HG02840 (cell line): ENCODE measurements around the gene ACSL6.

Experiments
- ATAC-seq: cut with Tn5 transposase; IDR thresholded peaks from one replicate; pipeline ENCODE4 v1.9.1; 2021; ENCODE audit warnings: mild to moderate bottlenecking, moderate library complexity, moderate number of reproducible peaks; ENCODE audit not compliant: unreplicated experiment, low FRiP score

The ACSL6 gene

GRCh38 chr5:131986161-131986912 is 25.1 kb downstream of the ACSL6 start:
- ATAC-seq, result no peak

- no peak for ATAC-seq
Observed at GRCh38 chr5:131984956-131985665, 26.3 kb downstream of the ACSL6 start.

- ATAC-seq, result no peak
Observed at GRCh38 chr5:131983244-131983771, 28.1 kb downstream of the ACSL6 start.

- ATAC-seq, result no peak
Observed at GRCh38 chr5:131981516-131981915, 29.9 kb downstream of the ACSL6 start.

GRCh38 chr5:131980696-131981095 is 30.8 kb downstream of the ACSL6 start:
- ATAC-seq, result no peak

- no peak for ATAC-seq
Observed at GRCh38 chr5:131979816-131980215, 31.6 kb downstream of the ACSL6 start.

- no peak for ATAC-seq
Observed at GRCh38 chr5:131977212-131977604, 34.2 kb downstream of the ACSL6 start.

- no peak for ATAC-seq
Observed at GRCh38 chr5:131976414-131977211, 34.8 kb downstream of the ACSL6 start.

- ATAC-seq, result no peak
Observed at GRCh38 chr5:131974956-131975726, 36.3 kb downstream of the ACSL6 start.

- no peak for ATAC-seq
Observed at GRCh38 chr5:131974622-131974955, 36.9 kb downstream of the ACSL6 start.

GRCh38 chr5:131974016-131974415 is 37.4 kb downstream of the ACSL6 start:
- no peak for ATAC-seq

- no peak for ATAC-seq
Observed at GRCh38 chr5:131973089-131973712, 38.3 kb downstream of the ACSL6 start.

- no peak for ATAC-seq
Observed at GRCh38 chr5:131968396-131968954, 43.0 kb downstream of the ACSL6 start.

- no peak for ATAC-seq
Observed at GRCh38 chr5:131966551-131966950, 44.9 kb downstream of the ACSL6 start.

- no peak for ATAC-seq
Observed at GRCh38 chr5:131965826-131966415, 45.5 kb downstream of the ACSL6 start.

GRCh38 chr5:131959906-131960305 is 51.6 kb downstream of the ACSL6 start:
- no peak for ATAC-seq

- ATAC-seq, result no peak
Observed at GRCh38 chr5:131959136-131959535, 52.3 kb downstream of the ACSL6 start.

- no peak for ATAC-seq
Observed at GRCh38 chr5:131957721-131958441, 53.6 kb downstream of the ACSL6 start.

GRCh38 chr5:131953969-131954368 is 57.5 kb downstream of the ACSL6 start:
- ATAC-seq, result no peak
